Stomach (tissue), 9 donors: ENCODE measurements around the gene SMC4. TPM values are rescaled to one million over a fixed set of nuclear protein-coding genes. Genes with fewer than 3 reads are reported as not detected.

ENCODE experiments used
- DNase-seq, 2 donors: peaks; one replicate each; pipeline versions ENCODE4 v3.0.0 to v3.0.0-alpha.2; 2013 to 2019
- H3K27ac ChIP-seq, 5 donors: fragments of 200-600 bp in 4 of 5; sonication (generic) in 4 of 5; one replicate each; pipeline ENCODE4 v1.5.1; 2013 to 2019; ENCODE audit warnings: mild to moderate bottlenecking in 1 of 5, moderate library complexity in 1 of 5
- H3K27me3 ChIP-seq, 3 donors: fragments of 200-600 bp; sonication (generic); one replicate each; pipeline ENCODE4 v1.5.1; 2017 to 2019; ENCODE audit warnings: mixed run types in 1 of 3
- H3K36me3 ChIP-seq, 4 donors: fragments of 200-600 bp; sonication (generic); 1 replicate in 3 of 4; 2 replicates in 1 of 4; pipeline ENCODE4 v1.5.1; 2016 to 2019
- H3K4me1 ChIP-seq, 4 donors: fragments of 200-600 bp; sonication (generic); one replicate each; pipeline ENCODE4 v1.5.1; 2016 to 2019
- H3K4me3 ChIP-seq, 4 donors: fragments of 200-600 bp; sonication (generic) in 3 of 4; one replicate each; pipeline ENCODE4 v1.5.1; 2016 to 2019; ENCODE audit warnings: mild to moderate bottlenecking in 1 of 4
- H3K9me3 ChIP-seq, 4 donors: fragments of 200-600 bp; sonication (generic); one replicate each; pipeline ENCODE4 v1.5.1; 2016 to 2019
- EP300 ChIP-seq: sonication (generic); formaldehyde crosslinking; IDR thresholded peaks from one replicate; pipeline ENCODE4 v1.6.1; 2017; ENCODE audit warnings: antibody characterized with exemption
- POLR2A ChIP-seq, 4 donors: fragments of 450-650 bp; IDR thresholded peaks; one replicate each; pipeline ENCODE4 v1.6.1; 2016; ENCODE audit warnings: antibody characterized with exemption in 4 of 4, control low read depth in 2 of 4, mild to moderate bottlenecking in 1 of 4, moderate library complexity in 1 of 4
- POLR2AphosphoS5 ChIP-seq, 3 donors: sonication (generic); formaldehyde crosslinking; IDR thresholded peaks; one replicate each; pipeline ENCODE4 v1.6.1; 2016; ENCODE audit warnings: antibody characterized with exemption in 3 of 3
- WGBS, 5 donors: extraction: QIAGEN DNeasy Blood & Tissue Kit in 3 of 5; methylation state at CpG; one replicate each; pipeline versions ENCODE4 v1.1.5 to v1.1.7; 2013 to 2018; 5-methylcytosine and 5-hydroxymethylcytosine counted together
- intact Hi-C: fragments of 100-400 bp; cut with DNase I; formaldehyde crosslinking; loops from one replicate; pipeline ENCODE4 v1.15.1; 2023; ENCODE audit warnings: low total_unique reads
- polyA plus RNA-seq, 3 donors: library from polyadenylated mRNA; stranded (reverse); fragments of 200-250 nt; gene quantifications; one replicate each; pipeline ENCODE4 v1.2.3, GENCODE V29; 2013
- total RNA-seq, 5 donors: library from RNA; depleted of rRNA; stranded (reverse); fragments of >200 nt; gene quantifications; one replicate each; pipeline versions ENCODE4 v1.1.0 to v1.2.3, GENCODE V29; 2014 to 2016
- TF ChIP-seq, protein P1 (sequence below), 7 experiments: fragments of 450-650 bp in 4 of 7; fragments of 200-600 bp in 3 of 7; sonication (generic) in 3 of 7; IDR thresholded peaks; one replicate each; pipeline ENCODE4 v1.5.1; 2016 to 2019; ENCODE audit warnings: antibody characterized with exemption in 7 of 7, control low read depth in 2 of 7, mild to moderate bottlenecking in 1 of 7
- donor health status: healthy with polysubstance abuse.
- donor health status: Bipolar disorder and iron deficiency.
- donor health status: healthy.

The SMC4 gene
- total and polyA plus RNA-seq, 8 donors = 12.8 to 122 (median 46.7) TPM

DNA sequence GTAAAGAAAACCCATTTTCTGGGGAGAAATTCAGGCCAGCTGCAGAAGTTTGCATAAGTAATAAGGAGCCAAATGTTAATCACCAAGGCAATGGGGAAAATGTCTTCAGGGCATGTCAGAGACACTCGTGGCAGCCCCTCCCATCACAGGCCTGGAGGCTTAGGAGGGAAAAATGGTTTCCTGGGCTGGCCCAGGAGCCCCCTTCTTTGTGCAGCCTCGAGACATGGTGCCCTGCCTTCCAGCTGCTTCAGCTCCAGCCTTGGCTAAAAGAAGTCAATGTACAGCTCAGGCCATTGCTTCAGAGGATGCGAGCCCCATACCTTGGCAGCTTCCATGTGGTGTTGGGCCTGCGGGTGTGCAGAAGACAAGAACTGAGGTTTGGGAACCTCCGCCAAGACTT lies 70.7 kb downstream of the SMC4 start:
- 73 to 87% (median 83%) methylated on average over 5 of the region's 5 CpGs for WGBS, 5 donors
- no peak for DNase-seq

DNA sequence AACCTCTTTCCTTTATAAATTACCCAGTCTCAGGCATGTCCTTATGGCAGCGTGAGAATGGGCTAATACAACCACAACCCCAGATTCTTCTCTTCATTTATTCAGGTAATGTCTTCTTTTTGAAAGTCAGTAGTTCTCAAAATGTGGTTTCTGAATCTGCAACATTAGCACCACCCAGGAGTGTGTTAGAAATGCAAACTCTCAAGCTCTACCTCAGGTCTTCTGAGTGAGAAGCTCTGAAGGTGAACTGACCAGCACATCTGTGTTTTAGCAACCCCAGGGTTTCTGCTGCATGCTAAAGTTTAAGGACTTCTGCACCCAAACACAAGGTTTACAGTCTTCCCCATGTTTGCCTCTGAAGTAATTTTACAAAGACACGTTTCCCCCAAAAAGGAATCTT lies 72.4 kb downstream of the SMC4 start:
- WGBS, 5 donors = 63 to 89% (median 79%) methylated on average over 2 of the region's 2 CpGs

More for the DNA sequence above, 70.7 kb downstream of the SMC4 start:
- Histone ChIP-seq H3K9me3 (peaks cover 0 to 22% (median 18%) of the 10 kb centered on the region in 4 donors), H3K27me3 (no peaks in the 10 kb centered on the region), H3K36me3 (no peaks in the 10 kb centered on the region), H3K27ac (no peak overlapping the region), H3K4me1 (no peaks in the 10 kb centered on the region), H3K4me3 (no peak overlapping the region)
- TF ChIP-seq POLR2AphosphoS5 (IDR thresholded peaks at IDR 0.05) = no peak
- no peak for TF ChIP-seq POLR2A (IDR thresholded peaks at IDR 0.05)
- TF ChIP-seq, protein P1, sequence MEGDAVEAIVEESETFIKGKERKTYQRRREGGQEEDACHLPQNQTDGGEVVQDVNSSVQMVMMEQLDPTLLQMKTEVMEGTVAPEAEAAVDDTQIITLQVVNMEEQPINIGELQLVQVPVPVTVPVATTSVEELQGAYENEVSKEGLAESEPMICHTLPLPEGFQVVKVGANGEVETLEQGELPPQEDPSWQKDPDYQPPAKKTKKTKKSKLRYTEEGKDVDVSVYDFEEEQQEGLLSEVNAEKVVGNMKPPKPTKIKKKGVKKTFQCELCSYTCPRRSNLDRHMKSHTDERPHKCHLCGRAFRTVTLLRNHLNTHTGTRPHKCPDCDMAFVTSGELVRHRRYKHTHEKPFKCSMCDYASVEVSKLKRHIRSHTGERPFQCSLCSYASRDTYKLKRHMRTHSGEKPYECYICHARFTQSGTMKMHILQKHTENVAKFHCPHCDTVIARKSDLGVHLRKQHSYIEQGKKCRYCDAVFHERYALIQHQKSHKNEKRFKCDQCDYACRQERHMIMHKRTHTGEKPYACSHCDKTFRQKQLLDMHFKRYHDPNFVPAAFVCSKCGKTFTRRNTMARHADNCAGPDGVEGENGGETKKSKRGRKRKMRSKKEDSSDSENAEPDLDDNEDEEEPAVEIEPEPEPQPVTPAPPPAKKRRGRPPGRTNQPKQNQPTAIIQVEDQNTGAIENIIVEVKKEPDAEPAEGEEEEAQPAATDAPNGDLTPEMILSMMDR (IDR thresholded peaks at IDR 0.05) = no peak
- no peak for TF ChIP-seq EP300
- intact Hi-C loops = no loop called here

DNA sequence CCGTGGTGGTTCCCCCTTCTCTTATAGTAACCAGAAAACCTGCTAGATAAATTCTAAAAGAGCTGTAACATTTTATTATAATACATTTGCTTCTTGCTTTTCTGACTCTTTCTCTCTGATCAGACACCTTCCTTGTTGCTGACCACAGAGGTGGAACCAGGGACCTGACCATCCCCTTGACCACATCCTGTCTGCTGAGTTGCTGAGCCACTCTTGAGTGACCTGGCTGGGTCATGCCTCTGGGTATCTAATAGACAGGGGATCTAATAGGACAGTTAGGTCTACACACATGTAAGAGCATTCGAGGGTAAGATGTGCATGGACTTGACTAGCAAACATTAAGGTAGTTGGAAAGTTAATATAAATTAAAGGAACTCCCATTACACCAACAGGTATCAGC lies 72.9 kb downstream of the SMC4 start:
- TF ChIP-seq, protein P1 (IDR thresholded peaks at IDR 0.05) = no peak
- no peak for TF ChIP-seq EP300
- TF ChIP-seq POLR2AphosphoS5 (IDR thresholded peaks at IDR 0.05) = no peak
- no peak for TF ChIP-seq POLR2A (IDR thresholded peaks at IDR 0.05)

More for the DNA sequence above, 72.4 kb downstream of the SMC4 start:
- DNase-seq = no peak
- peaks cover 0 to 6% (median 0%) of the 10 kb centered on the region in 3 donors for H3K27me3 ChIP-seq
- H3K36me3 ChIP-seq = no peaks in the 10 kb centered on the region
- H3K4me3 ChIP-seq = no peak overlapping the region
- peaks cover 0 to 22% (median 18%) of the 10 kb centered on the region in 4 donors for H3K9me3 ChIP-seq
- intact Hi-C loops = no loop called here
- TF ChIP-seq, protein P1 (IDR thresholded peaks at IDR 0.05) = no peak
- TF ChIP-seq EP300 (no peak), POLR2A (IDR thresholded peaks at IDR 0.05) (no peak), POLR2AphosphoS5 (IDR thresholded peaks at IDR 0.05) (no peak)
- H3K4me1 ChIP-seq = no peaks in the 10 kb centered on the region
- H3K27ac ChIP-seq = no peak overlapping the region

DNA sequence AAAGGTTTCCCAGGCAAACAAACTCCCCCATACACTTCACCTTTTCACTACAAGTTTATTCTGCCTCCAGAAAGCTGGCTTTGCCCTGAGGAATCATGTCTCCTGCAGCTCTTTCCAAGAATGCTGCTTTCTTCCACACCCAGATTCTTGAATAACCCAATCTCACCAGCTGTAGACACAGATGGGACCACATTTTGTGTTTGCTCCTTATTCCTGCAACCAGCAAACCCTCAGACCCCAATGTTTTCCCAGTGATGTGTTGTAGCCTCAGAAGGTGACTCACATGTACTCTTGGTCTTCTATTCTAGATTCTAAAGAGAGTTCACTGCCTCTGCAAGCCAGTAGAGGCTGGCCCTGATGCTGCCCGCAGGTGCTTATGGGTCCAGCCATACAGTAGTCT lies 73.8 kb downstream of the SMC4 start:
- Histone ChIP-seq H3K4me3 (no peak overlapping the region), H3K36me3 (no peaks in the 10 kb centered on the region), H3K27me3 (peaks cover 0 to 6% (median 0%) of the 10 kb centered on the region in 3 donors), H3K4me1 (no peaks in the 10 kb centered on the region), H3K27ac (no peak overlapping the region), H3K9me3 (peaks cover 0 to 22% (median 18%) of the 10 kb centered on the region in 4 donors)
- 27 to 95% (median 42%) methylated on average over 1 of the region's 1 CpG for WGBS, 5 donors
- no peak for DNase-seq
- TF ChIP-seq, protein P1 (IDR thresholded peaks at IDR 0.05) = no peak
- TF ChIP-seq EP300 (no peak), POLR2AphosphoS5 (IDR thresholded peaks at IDR 0.05) (no peak), POLR2A (IDR thresholded peaks at IDR 0.05) (no peak)
- intact Hi-C loops = no loop called here

More for the DNA sequence above, 72.9 kb downstream of the SMC4 start:
- DNase-seq = no peak
- H3K4me3 ChIP-seq = no peak overlapping the region
- no peaks in the 10 kb centered on the region for H3K4me1 ChIP-seq
- no peak overlapping the region for H3K27ac ChIP-seq
- peaks cover 0 to 6% (median 0%) of the 10 kb centered on the region in 3 donors for H3K27me3 ChIP-seq
- H3K36me3 ChIP-seq = no peaks in the 10 kb centered on the region
- H3K9me3 ChIP-seq = peaks cover 0 to 22% (median 18%) of the 10 kb centered on the region in 4 donors
- WGBS, 5 donors = 59 to 74% (median 65%) methylated on average over 2 of the region's 2 CpGs
- intact Hi-C loops = no loop called here
